Neuronal stem cell (in vitro differentiated cells): ENCODE data around the gene MRPS2.
A peak's percentile ranks its signal among the peaks of the same experiment; 100 is the strongest.

Experiments used
- DNase-seq: peaks from one replicate; pipeline ENCODE4 v3.0.0-alpha.2; 2013; ENCODE audit warnings: low spot score
- H2AFZ ChIP-seq: one replicate; pipeline ENCODE4 v1.6.1; 2013; ENCODE audit warnings: mild to moderate bottlenecking, low read length, inconsistent platforms
- H2AK5ac ChIP-seq: 2 replicates; pipeline ENCODE4 v1.6.1; 2013; ENCODE audit warnings: low read depth, mild to moderate bottlenecking, inconsistent platforms, low read length, moderate library complexity, mixed read lengths
- H2BK120ac ChIP-seq: 2 replicates; pipeline ENCODE4 v1.6.1; 2013; ENCODE audit warnings: low read depth, mild to moderate bottlenecking, inconsistent platforms, low read length, moderate library complexity, mixed read lengths
- H2BK12ac ChIP-seq: one replicate; pipeline ENCODE4 v1.6.1; 2013; ENCODE audit warnings: low read length, inconsistent platforms
- H2BK15ac ChIP-seq: 2 replicates; pipeline ENCODE4 v1.6.1; 2013; ENCODE audit warnings: mild to moderate bottlenecking, low read length, inconsistent platforms, mixed read lengths
- H2BK5ac ChIP-seq: one replicate; pipeline ENCODE4 v1.6.1; 2013; ENCODE audit warnings: inconsistent platforms, mild to moderate bottlenecking, low read length, moderate library complexity
- H3K14ac ChIP-seq: one replicate; pipeline ENCODE4 v1.6.1; 2013; ENCODE audit warnings: low read length, inconsistent platforms
- H3K18ac ChIP-seq: 2 replicates; pipeline ENCODE4 v1.6.1; 2013; ENCODE audit warnings: low read length, inconsistent platforms
- H3K23ac ChIP-seq: 2 replicates; pipeline ENCODE4 v1.6.1; 2013; ENCODE audit warnings: low read depth, mild to moderate bottlenecking, mixed read lengths, low read length, inconsistent platforms; ENCODE audit not compliant: poor library complexity
- H3K27ac ChIP-seq: replicated peaks from 3 replicates; pipeline ENCODE4 v1.5.1; 2013; ENCODE audit warnings: low read length, inconsistent platforms
- H3K27me3 ChIP-seq, 3 experiments: 2 replicates each; pipeline ENCODE4 v1.6.1; 2013; ENCODE audit warnings: low read length in 3 of 3, mild to moderate bottlenecking in 2 of 3, inconsistent platforms in 1 of 3, low read depth in 1 of 3, mixed read lengths in 1 of 3, moderate library complexity in 1 of 3; ENCODE audit not compliant: control insufficient read depth in 3 of 3, insufficient read depth in 3 of 3
- H3K36me3 ChIP-seq, 2 donors: replicated peaks in 1 of 2; 2 replicates each; pipeline ENCODE4 v1.6.1; 2013; ENCODE audit warnings: low read length in 2 of 2; ENCODE audit not compliant: control insufficient read depth in 2 of 2, insufficient read depth in 2 of 2
- H3K4ac ChIP-seq: 2 replicates; pipeline ENCODE4 v1.6.1; 2013; ENCODE audit warnings: inconsistent platforms, mild to moderate bottlenecking, low read length, moderate library complexity
- H3K4me1 ChIP-seq, 2 donors: 1 replicate in 1 of 2; 2 replicates in 1 of 2; pipeline ENCODE4 v1.6.1; 2013; ENCODE audit warnings: low read length in 2 of 2, low read depth in 1 of 2; ENCODE audit not compliant: control insufficient read depth in 2 of 2, insufficient read depth in 1 of 2
- H3K4me2 ChIP-seq: one replicate; pipeline ENCODE4 v1.6.1; 2013; ENCODE audit warnings: mild to moderate bottlenecking, low read length, inconsistent platforms; ENCODE audit not compliant: insufficient read depth, poor library complexity, severe bottlenecking
- H3K4me3 ChIP-seq, 2 donors: 2 replicates each; pipeline ENCODE4 v1.5.1; 2013; ENCODE audit warnings: low read length in 2 of 2, mild to moderate bottlenecking in 2 of 2, inconsistent platforms in 1 of 2, moderate library complexity in 1 of 2
- H3K79me1 ChIP-seq: one replicate; pipeline ENCODE4 v1.6.1; 2013; ENCODE audit warnings: low read depth, mild to moderate bottlenecking, inconsistent platforms, low read length, moderate library complexity
- H3K9ac ChIP-seq: one replicate; pipeline ENCODE4 v1.6.1; 2013; ENCODE audit warnings: mild to moderate bottlenecking, low read depth, low read length, inconsistent platforms; ENCODE audit not compliant: poor library complexity
- H3K9me3 ChIP-seq, 2 donors: replicated peaks in 1 of 2; 2 replicates each; pipeline versions ENCODE3 to v1.6.1; 2013; ENCODE audit warnings: low read length in 2 of 2, mild to moderate bottlenecking in 2 of 2, inconsistent platforms in 1 of 2, low read depth in 1 of 2, mixed read lengths in 1 of 2, moderate library complexity in 1 of 2; ENCODE audit not compliant: control insufficient read depth in 2 of 2, insufficient read depth in 1 of 2
- H4K8ac ChIP-seq: one replicate; pipeline ENCODE4 v1.6.1; 2013; ENCODE audit warnings: low read depth, mild to moderate bottlenecking, inconsistent platforms, low read length, moderate library complexity
- H4K91ac ChIP-seq: one replicate; pipeline ENCODE4 v1.6.1; 2013; ENCODE audit warnings: low read length, low read depth, mild to moderate bottlenecking, inconsistent platforms; ENCODE audit not compliant: poor library complexity
- WGBS, 2 donors: extraction: QIAGEN DNeasy Blood & Tissue Kit; methylation state at CpG; one replicate each; pipeline ENCODE4 v1.1.7; 2013; ENCODE audit warnings: missing lambda C conversion rate in 2 of 2, mixed read lengths in 1 of 2; ENCODE audit not compliant: insufficient read length in 2 of 2, insufficient replicate concordance in 1 of 2; ENCODE audit errors: extremely low coverage in 2 of 2; 5-methylcytosine and 5-hydroxymethylcytosine counted together

MRPS2 gene

DNA sequence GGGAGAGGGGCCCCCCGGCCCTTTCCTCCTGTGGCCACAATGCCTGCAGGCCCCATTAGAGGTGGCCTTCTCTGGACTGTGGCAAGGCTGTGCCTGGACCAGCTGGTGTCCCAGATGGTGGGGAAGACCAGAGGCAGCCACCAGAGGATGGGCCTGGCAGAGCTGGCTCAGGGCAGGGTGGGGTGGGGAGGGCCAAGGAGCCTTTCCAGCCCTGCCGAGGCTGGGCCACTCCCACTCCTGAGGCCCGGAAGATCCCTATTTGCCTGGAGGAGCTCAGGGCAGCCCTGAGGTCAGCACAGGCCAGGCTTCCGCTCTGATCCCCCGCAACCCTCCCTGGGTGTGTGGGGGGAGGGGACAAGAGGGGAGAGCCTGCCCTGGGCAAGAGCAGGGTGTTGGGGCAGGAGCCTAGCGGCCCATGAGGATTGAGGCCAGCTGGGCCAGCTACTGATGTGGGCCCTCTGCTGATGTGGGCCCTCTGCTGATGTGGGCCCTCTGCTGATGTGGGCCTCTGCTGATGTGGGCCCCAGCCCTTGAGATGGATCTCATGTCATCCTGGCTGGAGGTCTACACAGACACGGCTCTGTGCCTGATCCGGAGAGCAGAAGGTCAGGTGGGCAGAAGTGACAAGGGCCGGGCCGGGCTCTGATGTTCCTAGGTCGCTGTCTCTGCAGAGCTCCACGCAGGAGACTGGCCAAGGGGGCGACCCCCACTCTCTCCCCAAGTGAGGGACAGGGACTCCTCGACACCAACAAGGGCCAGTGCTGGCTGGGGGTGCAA, 6.0 kb downstream of the MRPS2 start:
- Histone ChIP-seq H3K14ac (peak overlapping the region; percentile 0), H2AFZ (peak overlapping the region; percentile 78), H3K18ac (peak overlapping the region; percentile 90), H4K91ac (no peak overlapping the region), H3K23ac (peak overlapping the region; percentile 82), H2BK5ac (peak overlapping the region; percentile 96), H2BK12ac (peak overlapping the region; percentile 69), H3K4me1 (peaks cover 12 to 15% of the 10 kb centered on the region in 2 donors), H3K27ac (no peak overlapping the region), H3K4me3 (no peak overlapping the region), H3K27me3 (no peaks in the 10 kb centered on the region), H3K4ac (no peak overlapping the region), H3K4me2 (peak overlapping the region; percentile 24), H2AK5ac (peak overlapping the region; percentile 95), H2BK15ac (peak overlapping the region; percentile 64), H3K79me1 (peaks cover 11% of the 10 kb centered on the region), H3K36me3 (peaks cover 34 to 40% of the 10 kb centered on the region in 2 donors), H2BK120ac (peak overlapping the region; percentile 52), H3K9ac (peak overlapping the region; percentile 2), H3K9me3 (peaks cover 0 to 3% of the 10 kb centered on the region in 2 donors), H4K8ac (peak overlapping the region; percentile 10)
- no CpG with 5 or more reads among the region's 14 CpGs for WGBS, 2 donors
- peak; percentile 20 for DNase-seq

- H3K18ac ChIP-seq, result peak overlapping the region; percentile 9
- peak overlapping the region; percentile 82 for H3K23ac ChIP-seq
- no CpG with 5 or more reads among the region's 23 CpGs for WGBS, 2 donors
- peaks cover 27 to 31% of the 10 kb centered on the region in 2 donors for H3K36me3 ChIP-seq
- H3K9me3 ChIP-seq, result peaks cover 0 to 3% of the 10 kb centered on the region in 2 donors
- H2BK120ac ChIP-seq, result peak overlapping the region; percentile 52
- H3K4me1 ChIP-seq, result peaks cover 9 to 12% of the 10 kb centered on the region in 2 donors
- no peak overlapping the region for H4K8ac ChIP-seq
- no peak overlapping the region for H3K4me3 ChIP-seq
- H2BK12ac ChIP-seq, result no peak overlapping the region
- peak overlapping the region; percentile 78 for H2AFZ ChIP-seq
- peak overlapping the region; percentile 2 for H3K9ac ChIP-seq
- no peak overlapping the region for H4K91ac ChIP-seq
- H2AK5ac ChIP-seq, result peak overlapping the region; percentile 41
- no peak overlapping the region for H3K4ac ChIP-seq
- H3K27ac ChIP-seq, result no peak overlapping the region
- DNase-seq, result no peak
- H3K79me1 ChIP-seq, result peaks cover 9% of the 10 kb centered on the region
- H3K4me2 ChIP-seq, result no peak overlapping the region
- peak overlapping the region; percentile 9 for H2BK15ac ChIP-seq
- H3K14ac ChIP-seq, result peak overlapping the region; percentile 0
- H2BK5ac ChIP-seq, result peak overlapping the region; percentile 96
- no peaks in the 10 kb centered on the region for H3K27me3 ChIP-seq
Observed at GRCh38 chr9:135507104-135508035, 6.9 kb downstream of the MRPS2 start.

DNA sequence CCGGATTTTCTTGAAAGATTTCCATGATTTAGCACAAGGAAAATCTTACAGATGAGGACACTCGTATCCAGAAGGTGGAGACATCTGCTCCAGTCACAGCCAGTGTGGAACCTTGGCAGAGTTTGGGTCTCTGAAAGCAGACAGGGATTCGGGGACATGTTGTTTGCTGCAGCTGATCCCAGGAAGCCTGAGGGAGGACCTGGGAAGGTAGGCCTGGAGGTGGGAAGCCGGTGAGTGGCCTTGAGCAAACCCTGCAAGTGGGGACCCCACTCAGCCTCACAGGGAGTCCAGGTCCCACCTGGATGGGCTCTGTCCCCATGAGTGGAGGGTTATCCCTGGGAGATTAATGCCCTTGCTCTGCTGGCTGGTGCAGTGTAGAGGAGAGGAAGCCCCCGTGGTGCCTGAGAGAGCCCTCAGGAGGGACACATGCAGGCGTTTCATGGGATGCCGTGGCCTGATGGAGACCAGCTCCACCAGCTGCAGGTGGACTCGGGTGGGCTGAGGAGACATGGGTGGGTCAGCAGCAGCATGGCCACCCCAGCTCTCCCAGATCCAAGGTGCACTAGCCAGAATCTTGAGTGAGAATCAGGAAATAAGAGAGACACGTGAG, 7.8 kb downstream of the MRPS2 start:
- H2BK5ac ChIP-seq, result peak overlapping the region; percentile 35
- no peak overlapping the region for H2BK120ac ChIP-seq
- no peak overlapping the region for H2AFZ ChIP-seq
- H3K23ac ChIP-seq, result no peak overlapping the region
- no peak overlapping the region for H2BK12ac ChIP-seq
- no peak overlapping the region for H3K9ac ChIP-seq
- peaks cover 7% of the 10 kb centered on the region for H3K79me1 ChIP-seq
- no peak overlapping the region for H3K4me3 ChIP-seq
- no peak for DNase-seq
- H2AK5ac ChIP-seq, result peak overlapping the region; percentile 14
- H3K9me3 ChIP-seq, result peaks cover 0 to 3% of the 10 kb centered on the region in 2 donors
- no peak overlapping the region for H3K14ac ChIP-seq
- WGBS, 2 donors, result no CpG with 5 or more reads among the region's 9 CpGs
- no peak overlapping the region for H3K27ac ChIP-seq
- H3K36me3 ChIP-seq, result peaks cover 18 to 22% of the 10 kb centered on the region in 2 donors
- peaks cover 12% of the 10 kb centered on the region in 2 donors for H3K4me1 ChIP-seq
- H2BK15ac ChIP-seq, result no peak overlapping the region
- no peaks in the 10 kb centered on the region for H3K27me3 ChIP-seq
- no peak overlapping the region for H3K18ac ChIP-seq
- H4K91ac ChIP-seq, result no peak overlapping the region
- H4K8ac ChIP-seq, result no peak overlapping the region
- no peak overlapping the region for H3K4ac ChIP-seq
- H3K4me2 ChIP-seq, result no peak overlapping the region
